GM19463 (cell line): Measurements from ENCODE around the gene VWA2.

ENCODE experiments used
- ATAC-seq: cut with Tn5 transposase; IDR thresholded peaks from one replicate; pipeline ENCODE4 v1.9.1; 2021; ENCODE audit warnings: mild to moderate bottlenecking, moderate library complexity; ENCODE audit not compliant: unreplicated experiment

VWA2 gene

GRCh38 chr10:114245121-114245791 lies 6.2 kb downstream of the VWA2 start:
- no peak for ATAC-seq

GRCh38 chr10:114246679-114247305 lies 7.7 kb downstream of the VWA2 start:
- no peak for ATAC-seq

GRCh38 chr10:114250236-114250635 lies 11.2 kb downstream of the VWA2 start:
- no peak for ATAC-seq

GRCh38 chr10:114250716-114251115 lies 11.7 kb downstream of the VWA2 start:
- no peak for ATAC-seq

GRCh38 chr10:114252092-114252491 lies 13.0 kb downstream of the VWA2 start:
- no peak for ATAC-seq

- no peak for ATAC-seq
Observed at GRCh38 chr10:114252883-114253282, 13.8 kb downstream of the VWA2 start.

GRCh38 chr10:114255227-114255626 lies 16.2 kb downstream of the VWA2 start:
- ATAC-seq, result no peak

- ATAC-seq, result no peak
Observed at GRCh38 chr10:114256008-114256765, 17.1 kb downstream of the VWA2 start.

GRCh38 chr10:114256822-114257221 lies 17.8 kb downstream of the VWA2 start:
- no peak for ATAC-seq

GRCh38 chr10:114257498-114257897 lies 18.4 kb downstream of the VWA2 start:
- ATAC-seq, result no peak

- ATAC-seq, result no peak
Observed at GRCh38 chr10:114258274-114258840, 19.3 kb downstream of the VWA2 start.

- ATAC-seq, result no peak
Observed at GRCh38 chr10:114259824-114260223, 20.8 kb downstream of the VWA2 start.

- ATAC-seq, result no peak
Observed at GRCh38 chr10:114260366-114260765, 21.3 kb downstream of the VWA2 start.

- peak; percentile 58 for ATAC-seq
Observed at GRCh38 chr10:114261076-114261475, 22.0 kb downstream of the VWA2 start.

GRCh38 chr10:114262496-114262895 lies 23.4 kb downstream of the VWA2 start:
- no peak for ATAC-seq

- ATAC-seq, result no peak
Observed at GRCh38 chr10:114265392-114266053, 26.5 kb downstream of the VWA2 start.

- no peak for ATAC-seq
Observed at GRCh38 chr10:114266521-114266920, 27.5 kb downstream of the VWA2 start.

GRCh38 chr10:114271075-114271778 lies 32.2 kb downstream of the VWA2 start:
- no peak for ATAC-seq

- no peak for ATAC-seq
Observed at GRCh38 chr10:114271779-114272167, 32.7 kb downstream of the VWA2 start.

- no peak for ATAC-seq
Observed at GRCh38 chr10:114272696-114273095, 33.6 kb downstream of the VWA2 start.

GRCh38 chr10:114273910-114274309 lies 34.9 kb downstream of the VWA2 start:
- ATAC-seq, result no peak
